ENCODE results near the gene DFFA.

GRCh38 chr1:10438677-10439163 lies 33.6 kb downstream of the DFFA start:
- TF ChIP-seq CTCF (IDR thresholded peaks at IDR 0.05): no peak
- TF ChIP-seq EP300 (IDR thresholded peaks at IDR 0.05): no peak
- TF ChIP-seq POLR2A (IDR thresholded peaks at IDR 0.05; ENCODE audit: low read depth): no peak
- TF ChIP-seq POLR2AphosphoS5 (IDR thresholded peaks at IDR 0.05): no peak
